ENCODE measurements around the gene OR13C2. TPM values are rescaled to one million over a fixed set of nuclear protein-coding genes. Genes with fewer than 3 reads are reported as not detected.

Gene OR13C2
- total RNA-seq, 1 experiment from 2014 or later = not detected

GRCh38 chr9:104577263-104577662 is 28.2 kb downstream of the OR13C2 start:
- H3K36me3 ChIP-seq (ENCODE audit: control insufficient read depth, insufficient read depth, low read length) = no peaks in the 10 kb centered on the region
- H3K27me3 Mint-ChIP-seq (ENCODE audit: insufficient read depth, unreplicated experiment) = no peaks in the 10 kb centered on the region
- H3K9me3 Mint-ChIP-seq (ENCODE audit: unreplicated experiment) = peaks cover 16% of the 10 kb centered on the region
- no peaks in the 10 kb centered on the region for H3K4me1 ChIP-seq
- no TSS peak for BruUV-seq (replicated peaks)
- ChIA-PET CTCF (no interaction called here), POLR2A (no interaction called here)
- no peak overlapping the region for H3K4me3 Mint-ChIP-seq (ENCODE audit: unreplicated experiment)
- no peaks in the 10 kb centered on the region for H3K4me1 Mint-ChIP-seq (ENCODE audit: low read depth, unreplicated experiment)
- no peak for DNase-seq
- no peak overlapping the region for H3K4me3 ChIP-seq (ENCODE audit: low read depth, low read length)
- H3K27me3 ChIP-seq (replicated peaks; ENCODE audit: control insufficient read depth, insufficient read depth, low read length) = no peaks in the 10 kb centered on the region
- H3K27ac Mint-ChIP-seq (ENCODE audit: unreplicated experiment) = no peak overlapping the region
- H3K9me3 ChIP-seq = peaks cover 2% of the 10 kb centered on the region; the same call in 1 of the 2 replicates
- H3K36me3 Mint-ChIP-seq (ENCODE audit: insufficient read depth, unreplicated experiment) = no peaks in the 10 kb centered on the region
- intact Hi-C loops (cut with micrococcal nuclease; ENCODE audit: unreplicated experiment) = no loop called here
- TF ChIP-seq, protein P1, sequence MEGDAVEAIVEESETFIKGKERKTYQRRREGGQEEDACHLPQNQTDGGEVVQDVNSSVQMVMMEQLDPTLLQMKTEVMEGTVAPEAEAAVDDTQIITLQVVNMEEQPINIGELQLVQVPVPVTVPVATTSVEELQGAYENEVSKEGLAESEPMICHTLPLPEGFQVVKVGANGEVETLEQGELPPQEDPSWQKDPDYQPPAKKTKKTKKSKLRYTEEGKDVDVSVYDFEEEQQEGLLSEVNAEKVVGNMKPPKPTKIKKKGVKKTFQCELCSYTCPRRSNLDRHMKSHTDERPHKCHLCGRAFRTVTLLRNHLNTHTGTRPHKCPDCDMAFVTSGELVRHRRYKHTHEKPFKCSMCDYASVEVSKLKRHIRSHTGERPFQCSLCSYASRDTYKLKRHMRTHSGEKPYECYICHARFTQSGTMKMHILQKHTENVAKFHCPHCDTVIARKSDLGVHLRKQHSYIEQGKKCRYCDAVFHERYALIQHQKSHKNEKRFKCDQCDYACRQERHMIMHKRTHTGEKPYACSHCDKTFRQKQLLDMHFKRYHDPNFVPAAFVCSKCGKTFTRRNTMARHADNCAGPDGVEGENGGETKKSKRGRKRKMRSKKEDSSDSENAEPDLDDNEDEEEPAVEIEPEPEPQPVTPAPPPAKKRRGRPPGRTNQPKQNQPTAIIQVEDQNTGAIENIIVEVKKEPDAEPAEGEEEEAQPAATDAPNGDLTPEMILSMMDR (IDR thresholded peaks at IDR 0.05; ENCODE audit: insufficient read depth in 1 of 2, low read depth in 1 of 2, low read length in 1 of 2, severe bottlenecking in 1 of 2, unreplicated experiment in 1 of 2) = no peak

DNA sequence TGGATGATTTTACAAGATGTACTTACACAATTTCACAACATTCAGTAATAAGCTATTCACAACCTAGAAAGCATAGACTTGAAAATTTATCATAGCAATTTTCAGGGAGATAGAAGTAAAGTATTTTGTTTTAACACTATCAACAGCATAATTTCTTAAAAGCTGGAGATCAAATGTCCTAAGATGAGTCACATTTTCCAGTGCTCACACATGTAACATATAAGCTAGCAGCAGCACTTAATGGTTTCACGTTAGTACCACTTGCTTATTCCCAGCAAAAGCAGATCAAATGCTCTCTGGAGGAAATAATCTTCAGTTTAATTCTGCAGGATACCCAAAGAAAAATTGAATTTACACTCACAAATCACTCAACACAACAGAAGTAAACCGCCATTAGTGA is 30.0 kb downstream of the OR13C2 start:
- no peaks in the 10 kb centered on the region for H3K36me3 ChIP-seq (ENCODE audit: control insufficient read depth, insufficient read depth, low read length)
- ChIA-PET POLR2A (no interaction called here), CTCF (no interaction called here)
- Mint-ChIP-seq H3K4me1 (ENCODE audit: low read depth, unreplicated experiment) (no peaks in the 10 kb centered on the region), H3K27ac (ENCODE audit: unreplicated experiment) (no peak overlapping the region), H3K4me3 (ENCODE audit: unreplicated experiment) (no peak overlapping the region), H3K27me3 (ENCODE audit: insufficient read depth, unreplicated experiment) (no peaks in the 10 kb centered on the region), H3K36me3 (ENCODE audit: insufficient read depth, unreplicated experiment) (no peaks in the 10 kb centered on the region), H3K9me3 (ENCODE audit: unreplicated experiment) (peaks cover 19% of the 10 kb centered on the region)
- H3K4me1 ChIP-seq = no peaks in the 10 kb centered on the region
- no TSS peak for BruUV-seq (replicated peaks)
- no peak for DNase-seq
- intact Hi-C loops (cut with micrococcal nuclease; ENCODE audit: unreplicated experiment) = no loop called here
- no peak overlapping the region for H3K4me3 ChIP-seq (ENCODE audit: low read depth, low read length)
- H3K27me3 ChIP-seq (replicated peaks; ENCODE audit: control insufficient read depth, insufficient read depth, low read length) = no peaks in the 10 kb centered on the region
- peaks cover 10% of the 10 kb centered on the region; the same call in 1 of the 2 replicates for H3K9me3 ChIP-seq
- TF ChIP-seq, protein P1 (IDR thresholded peaks at IDR 0.05; ENCODE audit: insufficient read depth in 1 of 2, low read depth in 1 of 2, low read length in 1 of 2, severe bottlenecking in 1 of 2, unreplicated experiment in 1 of 2) = no peak

- DNase-seq = no peak
- intact Hi-C loops (cut with micrococcal nuclease; ENCODE audit: unreplicated experiment) = no loop called here
These were observed 32.8 kb downstream of the OR13C2 start for GRCh38 chr9:104572612-104573011.

More at GRCh38 chr9:104572612-104573011, 32.8 kb downstream of the OR13C2 start:
- H3K27me3 Mint-ChIP-seq (ENCODE audit: insufficient read depth, unreplicated experiment) = no peaks in the 10 kb centered on the region
- POLR2A ChIA-PET = no interaction called here
- H3K4me1 Mint-ChIP-seq (ENCODE audit: low read depth, unreplicated experiment) = no peaks in the 10 kb centered on the region
- no peak overlapping the region for H3K4me3 Mint-ChIP-seq (ENCODE audit: unreplicated experiment)
- CTCF ChIA-PET = no interaction called here
- H3K36me3 ChIP-seq (ENCODE audit: control insufficient read depth, insufficient read depth, low read length) = no peaks in the 10 kb centered on the region
- no peaks in the 10 kb centered on the region for H3K4me1 ChIP-seq
- peaks cover 19% of the 10 kb centered on the region for H3K9me3 Mint-ChIP-seq (ENCODE audit: unreplicated experiment)
- H3K27me3 ChIP-seq (replicated peaks; ENCODE audit: control insufficient read depth, insufficient read depth, low read length) = no peaks in the 10 kb centered on the region
- no peaks in the 10 kb centered on the region for H3K36me3 Mint-ChIP-seq (ENCODE audit: insufficient read depth, unreplicated experiment)
- peaks cover 10% of the 10 kb centered on the region; the same call in 1 of the 2 replicates for H3K9me3 ChIP-seq
- TF ChIP-seq, protein P1 (IDR thresholded peaks at IDR 0.05; ENCODE audit: insufficient read depth in 1 of 2, low read depth in 1 of 2, low read length in 1 of 2, severe bottlenecking in 1 of 2, unreplicated experiment in 1 of 2) = no peak
- no peak overlapping the region for H3K4me3 ChIP-seq (ENCODE audit: low read depth, low read length)
- no peak overlapping the region for H3K27ac Mint-ChIP-seq (ENCODE audit: unreplicated experiment)
- BruUV-seq (replicated peaks) = no TSS peak
